Astrocyte of the spinal cord (primary cell): ENCODE results near the gene SOX11.

Source experiments
- DNase-seq: peaks from one replicate; pipeline ENCODE4 v3.0.0; 2011; ENCODE audit warnings: low read depth, low spot score
- H3K4me3 ChIP-seq: 2 replicates; pipeline ENCODE4 v1.5.1; 2011; ENCODE audit warnings: low read depth, mild to moderate bottlenecking, low read length, moderate library complexity
- CTCF ChIP-seq: IDR thresholded peaks from 2 replicates; pipeline ENCODE4 v1.5.1; 2012; ENCODE audit warnings: low read depth, mild to moderate bottlenecking, low read length, inconsistent platforms
- in situ Hi-C: cut with HindIII; loops from 2 replicates; pipeline ENCODE4 v1.10.0; 2017; ENCODE audit warnings: low sequenced_read_pairs

The SOX11 gene

GRCh38 chr2:5736886-5737285 is 44.7 kb downstream of the SOX11 start:
- no peak overlapping the region for H3K4me3 ChIP-seq
- DNase-seq = no peak
- TF ChIP-seq CTCF = no peak
- in situ Hi-C loops = no loop called here

- no peak for TF ChIP-seq CTCF
- in situ Hi-C loops = no loop called here
- no peak overlapping the region for H3K4me3 ChIP-seq
- no peak for DNase-seq
These were observed 47.9 kb downstream of the SOX11 start for GRCh38 chr2:5740053-5740452.

GRCh38 chr2:5740817-5741216 is 48.6 kb downstream of the SOX11 start:
- no peak overlapping the region for H3K4me3 ChIP-seq
- in situ Hi-C loops = no loop called here
- TF ChIP-seq CTCF = no peak
- DNase-seq = peak; percentile 35

- no peak for TF ChIP-seq CTCF
- in situ Hi-C loops = no loop called here
- DNase-seq = no peak
- H3K4me3 ChIP-seq = no peak overlapping the region
These were observed 49.1 kb downstream of the SOX11 start for GRCh38 chr2:5741242-5741641.

GRCh38 chr2:5742126-5742525 is 49.9 kb downstream of the SOX11 start:
- no peak for DNase-seq

GRCh38 chr2:5748391-5748790 is 56.2 kb downstream of the SOX11 start:
- DNase-seq = no peak
- H3K4me3 ChIP-seq = no peak overlapping the region
- in situ Hi-C loops = no loop called here
- TF ChIP-seq CTCF = no peak

More at GRCh38 chr2:5742126-5742525, 49.9 kb downstream of the SOX11 start:
- no peak overlapping the region for H3K4me3 ChIP-seq
- in situ Hi-C loops = no loop called here
- no peak for TF ChIP-seq CTCF

GRCh38 chr2:5748946-5749345 is 56.8 kb downstream of the SOX11 start:
- in situ Hi-C loops = no loop called here
- no peak for DNase-seq
- no peak overlapping the region for H3K4me3 ChIP-seq
- TF ChIP-seq CTCF = no peak
